HG02973 (cell line): ENCODE results near the gene LSM10.

ENCODE experiments used
- ATAC-seq: cut with Tn5 transposase; IDR thresholded peaks from one replicate; pipeline ENCODE4 v1.9.1; 2021; ENCODE audit warnings: moderate library complexity; ENCODE audit not compliant: unreplicated experiment

Gene LSM10

DNA sequence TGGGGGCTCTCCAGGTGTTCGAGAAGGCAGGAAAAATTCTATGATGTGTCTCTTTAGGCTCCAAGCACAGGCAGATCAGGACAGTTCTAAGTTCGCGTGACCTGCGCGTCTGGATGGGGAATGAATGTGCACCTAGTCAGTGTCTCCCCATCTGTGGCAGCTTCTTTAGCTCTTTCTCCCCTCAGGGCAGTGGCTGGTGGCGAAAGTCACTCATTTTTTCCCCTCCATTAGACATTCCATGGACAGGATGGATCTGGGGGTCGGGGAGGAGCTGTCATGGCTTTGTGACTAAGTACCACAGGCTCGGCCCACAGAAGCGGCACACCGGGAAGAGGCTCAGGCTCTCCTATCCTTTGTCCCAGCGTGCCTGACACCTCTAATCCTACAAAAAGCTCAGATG lies 43.2 kb downstream of the LSM10 start:
- no peak for ATAC-seq

DNA sequence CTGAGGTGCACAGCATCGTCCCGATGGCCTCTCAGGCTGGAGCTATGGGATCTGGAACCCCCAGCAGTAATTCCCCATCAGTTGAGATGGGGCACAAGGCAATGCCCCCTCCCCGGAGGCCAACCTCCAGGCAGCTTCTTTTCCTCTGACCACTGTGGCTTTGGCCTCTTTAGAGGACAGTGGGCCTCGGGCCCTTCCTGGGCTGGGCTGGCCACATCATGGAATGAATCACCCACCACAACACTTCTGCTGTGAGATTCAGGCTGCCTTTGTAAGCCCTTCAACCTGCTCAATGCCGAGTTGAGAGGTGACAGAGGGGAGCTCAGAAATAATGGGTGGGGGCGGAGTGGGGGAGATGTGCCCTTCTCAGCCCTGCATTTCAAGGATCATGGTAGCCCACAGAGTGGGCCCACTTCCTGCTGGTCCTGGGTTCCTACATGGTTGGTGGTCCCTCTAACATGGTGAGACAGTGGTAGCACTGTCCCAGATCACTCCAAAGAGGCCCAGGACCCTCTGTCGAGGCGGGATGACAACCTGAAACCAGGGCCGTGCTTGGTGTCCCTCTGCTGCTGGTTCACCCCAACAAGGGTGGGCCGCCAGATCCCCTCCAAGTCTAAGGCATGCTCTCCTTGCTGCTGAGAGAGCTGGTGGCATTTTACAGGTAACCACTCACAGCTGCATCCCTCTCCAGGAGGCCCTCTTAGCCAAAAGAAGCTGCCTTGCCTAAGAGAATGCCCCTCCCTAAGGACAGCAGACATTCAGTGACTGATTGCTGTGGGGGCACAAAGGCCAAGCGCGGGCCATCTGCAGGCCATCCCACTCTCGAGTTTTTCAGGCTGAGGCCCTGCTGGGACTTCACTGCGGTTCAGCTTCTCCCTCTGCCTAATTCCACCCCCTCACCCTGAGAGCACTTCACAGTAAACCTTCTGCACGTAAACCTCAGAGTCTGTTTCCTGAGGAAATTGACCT lies 44.5 kb downstream of the LSM10 start:
- ATAC-seq: no peak

DNA sequence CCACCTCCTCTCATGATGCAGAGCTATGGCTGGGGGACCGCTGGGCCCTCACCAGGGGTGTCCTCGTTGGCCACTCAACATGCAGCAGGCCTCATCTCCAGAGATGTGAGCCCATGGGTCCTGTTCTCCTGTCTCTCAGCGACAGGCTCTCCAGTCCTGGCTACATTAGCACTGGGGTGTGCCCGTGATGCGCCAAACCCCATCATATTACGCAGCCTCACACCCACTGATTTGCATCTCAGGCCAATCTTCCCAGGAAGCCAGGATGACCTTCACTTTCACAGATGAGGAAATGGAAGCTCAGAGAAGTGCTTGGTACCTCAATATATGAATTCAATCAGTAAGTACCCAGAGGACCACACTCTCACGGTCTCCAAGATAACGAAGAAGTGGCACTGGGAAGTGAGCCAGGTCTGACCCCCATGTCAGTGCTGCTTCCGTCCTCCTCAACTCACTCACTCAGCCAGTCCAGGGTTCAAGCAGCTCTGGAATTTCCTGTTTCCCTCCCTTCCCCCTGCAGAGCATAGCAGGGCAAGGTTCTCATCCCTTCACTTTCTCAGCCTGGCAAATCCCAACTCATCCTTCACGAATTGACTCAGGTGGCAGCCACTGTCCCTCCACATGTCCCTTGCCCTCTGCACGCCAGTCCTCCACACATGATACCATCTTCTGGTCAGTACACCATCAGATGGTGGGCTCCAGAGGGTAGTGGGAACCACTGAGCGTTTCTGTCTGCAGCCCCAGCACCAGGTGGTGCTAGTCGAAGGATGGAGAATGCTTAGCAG lies 45.4 kb downstream of the LSM10 start:
- ATAC-seq: no peak

DNA sequence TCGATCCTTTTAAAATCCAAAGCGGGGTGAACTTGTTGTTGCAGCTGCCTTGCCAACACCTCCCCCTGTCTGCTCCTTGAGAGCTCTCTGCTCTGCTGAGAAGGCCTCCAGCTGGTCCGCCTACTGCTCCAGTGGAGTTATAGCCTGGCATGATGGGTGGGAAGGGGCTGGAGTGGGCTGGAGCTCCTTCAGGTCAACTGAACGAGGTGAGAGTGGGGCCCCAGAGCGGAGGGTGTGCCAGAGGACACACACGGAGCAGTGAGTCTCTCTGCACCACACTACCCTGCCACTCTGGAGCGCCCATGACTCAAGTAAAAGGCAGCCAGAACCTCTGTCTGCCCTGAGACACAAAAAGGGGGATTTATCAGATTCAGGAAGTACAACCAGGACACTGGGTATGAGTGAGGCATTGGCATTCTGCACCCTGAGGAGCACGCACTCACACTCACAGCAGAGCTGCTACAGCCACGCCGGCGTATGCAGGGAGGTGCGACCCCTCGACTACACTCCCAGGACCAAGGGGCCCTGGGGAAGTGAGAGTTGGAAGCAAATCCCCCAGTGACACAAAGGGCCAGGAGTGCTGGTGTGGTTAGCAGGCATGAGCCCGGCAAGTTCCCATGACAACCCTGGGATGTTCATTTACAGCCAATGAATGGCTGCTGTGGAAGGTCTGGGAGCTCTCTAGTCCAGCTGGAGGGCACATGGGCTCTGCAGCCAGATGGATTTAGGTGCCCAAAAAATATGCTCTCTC lies 46.3 kb downstream of the LSM10 start:
- ATAC-seq: no peak

DNA sequence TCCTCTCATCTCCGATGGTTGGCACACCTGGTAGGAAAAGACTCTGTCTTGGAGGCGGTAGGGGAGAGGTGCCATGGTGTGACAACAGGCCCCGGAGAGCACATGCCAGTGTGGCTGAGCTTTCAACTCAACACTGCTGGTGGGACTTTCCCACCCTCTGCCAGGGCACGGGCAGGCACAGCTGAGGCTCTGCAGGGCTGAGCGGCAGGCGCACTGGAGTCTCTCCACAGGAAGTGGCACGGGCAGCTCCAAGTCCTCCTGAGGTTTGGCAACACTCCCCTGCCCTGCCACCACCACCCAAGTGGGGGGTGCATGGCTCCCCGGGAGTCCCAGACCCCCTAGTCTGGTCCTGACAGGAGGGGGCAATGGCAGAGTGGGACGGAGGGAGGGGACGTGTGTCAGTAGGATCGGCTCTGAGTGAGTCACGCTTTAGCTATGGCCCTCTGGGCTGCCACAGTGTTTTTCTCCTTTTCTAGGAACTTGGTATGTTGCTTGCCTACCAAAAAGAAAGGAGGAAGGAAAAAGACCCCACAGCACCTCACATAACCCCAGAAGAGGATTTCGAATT lies 47.0 kb downstream of the LSM10 start:
- ATAC-seq: no peak

DNA sequence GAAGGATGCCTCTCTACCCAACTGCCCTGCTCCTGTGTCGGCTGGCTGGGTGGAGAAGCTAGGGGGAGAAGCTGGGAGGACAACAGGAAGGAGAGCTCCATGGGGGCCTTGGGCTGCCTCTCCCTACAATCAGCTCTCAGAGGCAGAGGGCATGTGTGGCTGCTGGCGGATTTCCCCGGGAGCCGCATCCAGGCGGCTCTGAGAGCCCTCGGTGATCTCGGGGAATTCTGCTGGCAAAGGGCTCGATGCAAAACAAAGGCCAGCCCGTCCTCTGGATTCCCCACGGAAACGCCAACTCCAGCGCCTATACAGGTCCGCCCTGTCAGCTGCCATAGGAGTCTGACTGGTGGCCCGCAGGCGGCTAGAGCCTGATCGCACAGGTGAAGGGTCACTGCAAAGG lies 47.9 kb downstream of the LSM10 start:
- no peak for ATAC-seq

DNA sequence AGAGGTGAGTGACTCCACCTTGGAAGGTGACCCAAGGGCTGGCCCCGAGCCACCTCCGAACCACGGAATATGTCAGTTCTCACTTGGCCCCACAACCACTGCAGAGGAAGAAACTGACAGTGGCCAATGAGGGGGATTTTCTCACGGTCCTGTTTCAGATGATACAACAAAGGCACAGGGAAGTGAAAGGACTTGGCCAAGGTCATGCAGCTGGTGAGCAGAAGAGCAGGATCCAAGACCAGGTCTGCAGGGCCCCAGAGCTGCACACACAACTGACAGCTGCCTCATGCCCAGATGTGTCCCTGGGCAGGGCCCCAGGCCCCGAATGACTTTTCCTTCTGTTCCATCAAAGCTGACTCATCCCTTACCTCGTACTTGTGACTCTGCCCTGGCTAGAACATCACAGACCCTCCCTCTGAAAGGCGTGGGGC lies 48.5 kb downstream of the LSM10 start:
- ATAC-seq: peak; percentile 86

DNA sequence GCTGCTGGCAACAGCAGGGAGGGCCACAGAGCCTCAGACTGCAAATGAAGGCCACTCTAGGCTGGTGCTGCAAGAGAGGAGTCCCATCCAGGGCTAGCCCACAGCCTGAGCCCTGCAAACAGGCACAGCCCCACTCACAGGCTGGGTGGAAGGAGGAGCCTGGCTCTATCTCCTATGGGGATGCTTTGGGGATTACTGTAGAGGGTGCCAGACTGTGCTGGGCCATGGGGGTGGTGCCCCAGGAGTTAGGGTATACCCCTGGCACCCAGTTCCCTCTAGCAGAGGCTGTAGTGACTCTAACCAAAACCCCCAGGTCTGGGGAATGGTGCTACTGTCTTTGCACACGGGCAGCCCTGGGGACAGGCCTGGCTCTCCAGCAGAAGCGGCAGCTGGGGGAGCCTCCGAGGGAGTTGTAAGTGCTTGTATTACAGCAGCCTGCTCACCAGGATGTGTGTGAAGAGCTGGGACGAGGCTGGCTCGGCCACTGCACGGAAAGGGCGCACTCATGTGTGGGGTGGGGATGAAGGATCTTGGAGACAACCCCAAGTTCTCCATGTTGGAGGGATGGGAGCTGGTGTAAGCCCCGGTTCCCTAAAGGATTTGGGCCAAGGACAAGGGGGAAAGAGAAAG lies 50.9 kb downstream of the LSM10 start:
- ATAC-seq: no peak

DNA sequence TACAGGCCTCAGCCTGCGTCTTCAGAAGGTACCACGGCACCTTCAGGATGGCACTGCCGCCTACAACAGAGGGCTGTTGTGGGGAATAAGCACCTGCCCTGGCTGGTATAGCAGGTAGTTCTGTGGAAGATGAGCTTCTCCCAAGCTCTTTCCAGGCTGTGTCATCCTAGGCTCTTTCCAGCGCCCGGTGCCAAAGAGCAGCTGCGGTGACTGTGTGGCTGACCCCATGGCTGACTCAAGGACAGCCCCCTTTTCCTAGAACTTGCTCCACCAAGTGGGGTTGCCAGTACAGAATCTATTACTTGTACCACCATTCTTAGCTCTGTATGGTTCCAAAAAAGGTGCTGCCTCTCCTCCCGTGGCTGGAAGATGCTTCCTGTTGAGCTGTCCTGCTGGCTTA lies 52.4 kb downstream of the LSM10 start:
- ATAC-seq: no peak

DNA sequence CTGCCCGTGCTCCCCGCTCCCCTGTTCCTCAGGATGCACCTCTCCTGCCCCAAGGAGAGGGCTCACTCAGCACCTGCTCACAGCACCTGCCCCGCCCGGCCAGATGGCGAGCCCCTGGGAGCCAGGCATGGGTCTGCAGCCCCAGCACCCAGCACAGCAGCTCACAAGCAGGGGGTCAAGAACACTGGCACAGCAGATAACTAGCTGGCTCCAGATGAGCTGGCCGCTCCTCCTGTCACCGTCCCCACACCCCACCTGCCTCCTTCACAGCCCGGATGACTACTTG lies 53.4 kb downstream of the LSM10 start:
- ATAC-seq: no peak

DNA sequence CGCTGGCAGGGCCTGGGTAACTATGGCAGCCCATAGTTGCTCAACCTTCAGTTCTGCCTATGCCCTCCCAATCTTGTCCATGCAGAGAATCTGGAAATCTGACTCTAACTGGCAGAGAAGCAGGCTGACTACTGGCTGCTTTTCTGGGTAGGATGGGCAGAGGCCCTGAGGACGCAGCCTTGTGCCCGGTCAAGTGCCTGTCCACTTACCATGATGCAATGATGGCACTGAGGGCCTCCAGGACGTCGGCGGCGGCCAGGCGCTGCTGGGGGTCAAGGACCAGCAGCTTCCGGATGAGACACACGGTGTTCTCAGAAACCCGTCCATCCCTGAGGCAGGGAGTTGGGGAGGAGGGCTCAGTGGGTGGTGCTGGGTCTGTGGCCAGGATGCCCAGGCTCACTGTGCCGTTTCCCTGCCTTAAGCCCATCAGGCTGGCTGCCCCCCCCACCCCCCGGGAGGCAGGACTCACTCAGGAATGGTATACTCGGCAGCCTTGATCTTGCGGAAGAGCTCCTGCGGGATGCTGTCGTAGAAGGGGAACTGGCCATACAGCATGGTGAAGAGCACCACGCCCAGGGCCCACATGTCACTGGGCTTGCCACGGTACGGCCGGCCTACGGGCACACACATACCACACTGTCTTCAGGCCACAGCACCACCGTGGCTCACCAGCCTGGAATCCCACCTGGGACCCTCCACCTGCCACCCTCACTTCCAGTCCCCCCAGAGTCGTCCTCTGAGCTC lies 53.9 kb downstream of the LSM10 start:
- no peak for ATAC-seq
